ENCODE results near the gene SLC35B2. TPM values are rescaled to one million over a fixed set of nuclear protein-coding genes. Genes with fewer than 3 reads are reported as not detected.

Gene SLC35B2
- total and polyA plus RNA-seq, 4 donors = 18.9 to 27.0 (median 21.1) TPM

- Histone ChIP-seq H3K9ac (ENCODE audit: low read depth in 1 of 2, low read length in 2 of 2) (no peak overlapping the region), H3K4me3 (ENCODE audit: low read depth in 1 of 3, low read length in 3 of 3) (peak overlapping the region in 1 of 3 donors; percentile 18), H3K27ac (ENCODE audit: low read depth in 1 of 2, low read length in 2 of 2) (no peak overlapping the region), H3K4me1 (ENCODE audit: control insufficient read depth in 4 of 4, insufficient read depth in 4 of 4, low read length in 3 of 4) (peaks cover 0 to 9% (median 3%) of the 10 kb centered on the region in 4 donors), H3K36me3 (ENCODE audit: control insufficient read depth in 4 of 4, insufficient read depth in 3 of 4, low read depth in 1 of 4, low read length in 3 of 4) (no peaks in the 10 kb centered on the region), H3K9me3 (ENCODE audit: control insufficient read depth in 4 of 4, low read length in 3 of 4) (no peaks in the 10 kb centered on the region), H3K27me3 (ENCODE audit: control insufficient read depth in 4 of 4, insufficient read depth in 4 of 4, low read length in 3 of 4) (peaks cover 0 to 11% (median 4%) of the 10 kb centered on the region in 4 donors)
- TF ChIP-seq CTCF (IDR thresholded peaks at IDR 0.05; ENCODE audit: low read depth, low read length, missing input control) (no peak), GABPA (IDR thresholded peaks at IDR 0.05 in 1 of 2, conservative IDR thresholded peaks at IDR 0.05 in 1 of 2) (no peak)
- DNase-seq (ENCODE audit: low spot score) = no peak
- 74% methylated on average over 59 of the region's 59 CpGs for WGBS
Observed at GRCh38 chr6:44275271-44275748, 18.0 kb upstream of the SLC35B2 start.

GRCh38 chr6:44273617-44274016 lies 16.3 kb upstream of the SLC35B2 start:
- Histone ChIP-seq H3K27me3 (ENCODE audit: control insufficient read depth in 4 of 4, insufficient read depth in 4 of 4, low read length in 3 of 4) (peaks cover 0 to 16% (median 7%) of the 10 kb centered on the region in 4 donors), H3K27ac (ENCODE audit: low read depth in 1 of 2, low read length in 2 of 2) (no peak overlapping the region), H3K9me3 (ENCODE audit: control insufficient read depth in 4 of 4, low read length in 3 of 4) (no peaks in the 10 kb centered on the region), H3K9ac (ENCODE audit: low read depth in 1 of 2, low read length in 2 of 2) (no peak overlapping the region), H3K4me1 (ENCODE audit: control insufficient read depth in 4 of 4, insufficient read depth in 4 of 4, low read length in 3 of 4) (peaks cover 0 to 9% (median 3%) of the 10 kb centered on the region in 4 donors), H3K4me3 (ENCODE audit: low read depth in 1 of 3, low read length in 3 of 3) (no peak overlapping the region), H3K36me3 (ENCODE audit: control insufficient read depth in 4 of 4, insufficient read depth in 3 of 4, low read depth in 1 of 4, low read length in 3 of 4) (no peaks in the 10 kb centered on the region)
- no peak for DNase-seq (ENCODE audit: low spot score)
- 85% methylated on average over 1 of the region's 1 CpG for WGBS
- TF ChIP-seq SP1 (IDR thresholded peaks at IDR 0.05) = no peak
- TF ChIP-seq CTCF (IDR thresholded peaks at IDR 0.05; ENCODE audit: low read depth, low read length, missing input control) = no peak
- TF ChIP-seq NR2F2 (IDR thresholded peaks at IDR 0.05) = no peak
- TF ChIP-seq RXRA (IDR thresholded peaks at IDR 0.05) = no peak
- TF ChIP-seq GABPA (IDR thresholded peaks at IDR 0.05 in 1 of 2, conservative IDR thresholded peaks at IDR 0.05 in 1 of 2) = no peak
- no peak for TF ChIP-seq ZBTB33 (IDR thresholded peaks at IDR 0.05)
- TF ChIP-seq FOXA1 (IDR thresholded peaks at IDR 0.05) = no peak
- no peak for TF ChIP-seq HNF4G (IDR thresholded peaks at IDR 0.05)

GRCh38 chr6:44272999-44273566 lies 15.8 kb upstream of the SLC35B2 start:
- no peak for DNase-seq (ENCODE audit: low spot score)
- H3K27me3 ChIP-seq (ENCODE audit: control insufficient read depth in 4 of 4, insufficient read depth in 4 of 4, low read length in 3 of 4) = peaks cover 0 to 16% (median 6%) of the 10 kb centered on the region in 4 donors
- H3K36me3 ChIP-seq (ENCODE audit: control insufficient read depth in 4 of 4, insufficient read depth in 3 of 4, low read depth in 1 of 4, low read length in 3 of 4) = no peaks in the 10 kb centered on the region
- 87% methylated on average over 23 of the region's 23 CpGs for WGBS
- no peak overlapping the region for H3K27ac ChIP-seq (ENCODE audit: low read depth in 1 of 2, low read length in 2 of 2)
- H3K9ac ChIP-seq (ENCODE audit: low read depth in 1 of 2, low read length in 2 of 2) = no peak overlapping the region
- no peak overlapping the region for H3K4me3 ChIP-seq (ENCODE audit: low read depth in 1 of 3, low read length in 3 of 3)
- peaks cover 0 to 9% (median 3%) of the 10 kb centered on the region in 4 donors for H3K4me1 ChIP-seq (ENCODE audit: control insufficient read depth in 4 of 4, insufficient read depth in 4 of 4, low read length in 3 of 4)
- H3K9me3 ChIP-seq (ENCODE audit: control insufficient read depth in 4 of 4, low read length in 3 of 4) = no peaks in the 10 kb centered on the region
- TF ChIP-seq NR2F2 (IDR thresholded peaks at IDR 0.05) = no peak
